K562 (cell line): Measurements from ENCODE around the gene BBC3. TPM values are rescaled to one million over a fixed set of nuclear protein-coding genes. Genes with fewer than 3 reads are reported as not detected.
A peak's percentile ranks its signal among the peaks of the same experiment; 100 is the strongest.

Experiments
- ADNP ChIP-seq: fragments of 200-800 bp; sonication (Bioruptor generic); IDR thresholded peaks from 2 replicates; pipeline ENCODE4 v1.6.1; 2016; ENCODE audit warnings: missing genetic modification characterization, missing compliant biosample characterization
- CC2D1A ChIP-seq: fragments of 450-650 bp; IDR thresholded peaks from 2 replicates; pipeline ENCODE4 v1.6.1; 2017; ENCODE audit warnings: mild to moderate bottlenecking
- CHD4 ChIP-seq: fragments of 200-600 bp; sonication (generic); IDR thresholded peaks from 3 replicates; pipeline ENCODE4 v1.6.1; 2012; ENCODE audit warnings: low read depth, mild to moderate bottlenecking, mixed read lengths, low read length, inconsistent platforms; ENCODE audit not compliant: insufficient read depth, insufficient replicate concordance, poor library complexity, severe bottlenecking
- DPF2 ChIP-seq: fragments of 450-650 bp; IDR thresholded peaks from 2 replicates; pipeline ENCODE4 v1.6.1; 2016
- NFYB ChIP-seq: IDR thresholded peaks from 2 replicates; pipeline ENCODE4 v1.6.1; 2011; ENCODE audit warnings: mild to moderate bottlenecking, moderate library complexity; ENCODE audit not compliant: insufficient read length; ENCODE audit errors: extremely low read depth
- PRMT5 ChIP-seq: sonication (generic); formaldehyde crosslinking; IDR thresholded peaks from 2 replicates; pipeline ENCODE4 v1.5.0; 2020; ENCODE audit warnings: missing genetic modification reagents
- ZNF239 ChIP-seq: fragments of 250-450 bp; sonication (Bioruptor Pico); IDR thresholded peaks from 2 replicates; pipeline ENCODE4 v1.4.0; 2020; ENCODE audit warnings: mild to moderate bottlenecking
- polyA plus RNA-seq, 8 experiments: library from polyadenylated mRNA; depleted of rRNA in 4 of 8; stranded (reverse) in 5 of 8; unstranded in 3 of 8; fragments of >200 nt; fragmentation: Nextera tagmentation in 2 of 8; fragmentation: Illumina TruSeq in 1 of 8; extraction: Ambion mirVana in 2 of 8; extraction: Trizol in 1 of 8; gene quantifications; 2 replicates each; pipeline versions ENCODE4 v1.2.1 to v1.2.3, GENCODE V29; 2011 to 2014; ENCODE audit warnings: inconsistent platforms in 1 of 8, missing spikeins in 1 of 8
- total RNA-seq, 7 experiments: library from RNA; depleted of rRNA in 6 of 7; stranded (reverse); fragments of >200 nt in 6 of 7; fragmentation: Illumina TruSeq in 2 of 7; extraction: Trizol in 2 of 7; gene quantifications; 2 replicates each; pipeline versions ENCODE4 v1.2.1 to v1.2.3, GENCODE V29; 2011 to 2021; ENCODE audit warnings: low replicate concordance in 1 of 7
- TF ChIP-seq, protein P1 (sequence below), 2 experiments: fragments of 450-650 bp in 1 of 2; sonication (generic) in 1 of 2; formaldehyde crosslinking in 1 of 2; IDR thresholded peaks; 2 replicates each; pipeline versions ENCODE4 v1.7.1 to v1.9.0; 2016 to 2022; ENCODE audit warnings: inconsistent platforms in 1 of 2, mild to moderate bottlenecking in 1 of 2, missing genetic modification reagents in 1 of 2
- TF ChIP-seq, protein P2 (sequence below), 3 experiments: IDR thresholded peaks in 2 of 3; conservative IDR thresholded peaks in 1 of 3; 2 replicates each; pipeline ENCODE4 v1.5.1; 2011 to 2012; ENCODE audit warnings: low read length in 3 of 3, mild to moderate bottlenecking in 3 of 3, control low read depth in 2 of 3, improper control_type of control experiment in 1 of 3, inconsistent platforms in 1 of 3, low read depth in 1 of 3, mixed read lengths in 1 of 3, moderate library complexity in 1 of 3; ENCODE audit not compliant: insufficient read depth in 2 of 3
- TF ChIP-seq, protein P3 (sequence below): IDR thresholded peaks from 3 replicates; pipeline ENCODE4 v1.6.1; 2011; ENCODE audit warnings: borderline replicate concordance, mild to moderate bottlenecking; ENCODE audit not compliant: insufficient read length, insufficient read depth
- TF ChIP-seq, protein P4 (sequence below): sonication (generic); formaldehyde crosslinking; IDR thresholded peaks from 2 replicates; pipeline ENCODE4 v1.8.0; 2022; ENCODE audit warnings: missing genetic modification reagents, mild to moderate bottlenecking, borderline replicate concordance

BBC3 gene
- total and polyA plus RNA-seq, 9 of the 15 experiments (the other 6 are each of a cell fraction or from before 2014, with no cell fraction given): 0.15 to 30.7 (median 4.8) TPM

DNA sequence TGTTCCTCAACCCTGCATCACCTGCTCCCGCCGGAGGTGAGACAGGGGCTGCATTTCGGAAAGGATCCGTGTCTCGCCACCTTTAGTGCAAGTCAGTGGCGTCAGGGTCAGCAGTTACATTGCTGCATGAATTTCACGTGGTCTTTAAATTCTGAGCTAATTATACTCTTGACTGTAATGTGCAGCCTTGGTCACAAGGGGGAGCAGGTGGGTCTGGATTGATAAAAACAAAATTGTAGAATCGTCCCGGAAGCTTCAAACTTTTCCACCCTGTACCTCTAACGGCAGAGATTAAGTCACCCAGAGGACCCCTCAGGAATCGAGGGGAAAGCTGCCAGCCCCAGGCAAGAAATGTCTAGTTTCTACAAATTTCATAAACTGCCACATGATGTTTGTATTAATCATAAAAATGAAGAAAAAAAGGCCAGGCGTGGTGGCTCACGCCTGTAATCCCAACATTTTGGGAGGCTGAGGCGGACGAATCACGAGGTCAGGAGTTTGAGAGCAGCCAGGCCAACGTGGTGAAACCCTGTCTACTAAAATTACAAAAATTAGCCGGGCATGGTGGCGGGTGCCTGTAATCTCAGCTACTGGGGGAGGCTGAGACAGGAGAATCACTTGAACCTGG lies 20.2 kb downstream of the BBC3 start (continued):
- TF ChIP-seq, protein P1, sequence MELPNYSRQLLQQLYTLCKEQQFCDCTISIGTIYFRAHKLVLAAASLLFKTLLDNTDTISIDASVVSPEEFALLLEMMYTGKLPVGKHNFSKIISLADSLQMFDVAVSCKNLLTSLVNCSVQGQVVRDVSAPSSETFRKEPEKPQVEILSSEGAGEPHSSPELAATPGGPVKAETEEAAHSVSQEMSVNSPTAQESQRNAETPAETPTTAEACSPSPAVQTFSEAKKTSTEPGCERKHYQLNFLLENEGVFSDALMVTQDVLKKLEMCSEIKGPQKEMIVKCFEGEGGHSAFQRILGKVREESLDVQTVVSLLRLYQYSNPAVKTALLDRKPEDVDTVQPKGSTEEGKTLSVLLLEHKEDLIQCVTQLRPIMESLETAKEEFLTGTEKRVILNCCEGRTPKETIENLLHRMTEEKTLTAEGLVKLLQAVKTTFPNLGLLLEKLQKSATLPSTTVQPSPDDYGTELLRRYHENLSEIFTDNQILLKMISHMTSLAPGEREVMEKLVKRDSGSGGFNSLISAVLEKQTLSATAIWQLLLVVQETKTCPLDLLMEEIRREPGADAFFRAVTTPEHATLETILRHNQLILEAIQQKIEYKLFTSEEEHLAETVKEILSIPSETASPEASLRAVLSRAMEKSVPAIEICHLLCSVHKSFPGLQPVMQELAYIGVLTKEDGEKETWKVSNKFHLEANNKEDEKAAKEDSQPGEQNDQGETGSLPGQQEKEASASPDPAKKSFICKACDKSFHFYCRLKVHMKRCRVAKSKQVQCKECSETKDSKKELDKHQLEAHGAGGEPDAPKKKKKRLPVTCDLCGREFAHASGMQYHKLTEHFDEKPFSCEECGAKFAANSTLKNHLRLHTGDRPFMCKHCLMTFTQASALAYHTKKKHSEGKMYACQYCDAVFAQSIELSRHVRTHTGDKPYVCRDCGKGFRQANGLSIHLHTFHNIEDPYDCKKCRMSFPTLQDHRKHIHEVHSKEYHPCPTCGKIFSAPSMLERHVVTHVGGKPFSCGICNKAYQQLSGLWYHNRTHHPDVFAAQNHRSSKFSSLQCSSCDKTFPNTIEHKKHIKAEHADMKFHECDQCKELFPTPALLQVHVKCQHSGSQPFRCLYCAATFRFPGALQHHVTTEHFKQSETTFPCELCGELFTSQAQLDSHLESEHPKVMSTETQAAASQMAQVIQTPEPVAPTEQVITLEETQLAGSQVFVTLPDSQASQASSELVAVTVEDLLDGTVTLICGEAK (IDR thresholded peaks at IDR 0.05): 0 out of 2 replicates have a peak, but pooled peaks have one; percentile 27
- TF ChIP-seq, protein P1 (CRISPR knock-in tag; IDR thresholded peaks at IDR 0.05): no peak
- peak; percentile 41; the same call in 1 of the 2 replicates for TF ChIP-seq CC2D1A
- TF ChIP-seq, protein P2, sequence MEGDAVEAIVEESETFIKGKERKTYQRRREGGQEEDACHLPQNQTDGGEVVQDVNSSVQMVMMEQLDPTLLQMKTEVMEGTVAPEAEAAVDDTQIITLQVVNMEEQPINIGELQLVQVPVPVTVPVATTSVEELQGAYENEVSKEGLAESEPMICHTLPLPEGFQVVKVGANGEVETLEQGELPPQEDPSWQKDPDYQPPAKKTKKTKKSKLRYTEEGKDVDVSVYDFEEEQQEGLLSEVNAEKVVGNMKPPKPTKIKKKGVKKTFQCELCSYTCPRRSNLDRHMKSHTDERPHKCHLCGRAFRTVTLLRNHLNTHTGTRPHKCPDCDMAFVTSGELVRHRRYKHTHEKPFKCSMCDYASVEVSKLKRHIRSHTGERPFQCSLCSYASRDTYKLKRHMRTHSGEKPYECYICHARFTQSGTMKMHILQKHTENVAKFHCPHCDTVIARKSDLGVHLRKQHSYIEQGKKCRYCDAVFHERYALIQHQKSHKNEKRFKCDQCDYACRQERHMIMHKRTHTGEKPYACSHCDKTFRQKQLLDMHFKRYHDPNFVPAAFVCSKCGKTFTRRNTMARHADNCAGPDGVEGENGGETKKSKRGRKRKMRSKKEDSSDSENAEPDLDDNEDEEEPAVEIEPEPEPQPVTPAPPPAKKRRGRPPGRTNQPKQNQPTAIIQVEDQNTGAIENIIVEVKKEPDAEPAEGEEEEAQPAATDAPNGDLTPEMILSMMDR (IDR thresholded peaks at IDR 0.05 in 2 of 3, conservative IDR thresholded peaks at IDR 0.05 in 1 of 3; ENCODE audit: insufficient read depth in 2 of 3, low read depth in 1 of 3, low read length in 3 of 3): peak; percentile 83 to 92 (median 85)
- no peak for TF ChIP-seq ADNP (tag)
- TF ChIP-seq ZNF239: peak; percentile 68; the same call in 1 of the 2 replicates
- peak; percentile 38; the same call in 1 of the 2 replicates for TF ChIP-seq DPF2
- TF ChIP-seq, protein P3, sequence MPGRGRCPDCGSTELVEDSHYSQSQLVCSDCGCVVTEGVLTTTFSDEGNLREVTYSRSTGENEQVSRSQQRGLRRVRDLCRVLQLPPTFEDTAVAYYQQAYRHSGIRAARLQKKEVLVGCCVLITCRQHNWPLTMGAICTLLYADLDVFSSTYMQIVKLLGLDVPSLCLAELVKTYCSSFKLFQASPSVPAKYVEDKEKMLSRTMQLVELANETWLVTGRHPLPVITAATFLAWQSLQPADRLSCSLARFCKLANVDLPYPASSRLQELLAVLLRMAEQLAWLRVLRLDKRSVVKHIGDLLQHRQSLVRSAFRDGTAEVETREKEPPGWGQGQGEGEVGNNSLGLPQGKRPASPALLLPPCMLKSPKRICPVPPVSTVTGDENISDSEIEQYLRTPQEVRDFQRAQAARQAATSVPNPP: no peak
- TF ChIP-seq NFYB: no peak
- TF ChIP-seq, protein P4, sequence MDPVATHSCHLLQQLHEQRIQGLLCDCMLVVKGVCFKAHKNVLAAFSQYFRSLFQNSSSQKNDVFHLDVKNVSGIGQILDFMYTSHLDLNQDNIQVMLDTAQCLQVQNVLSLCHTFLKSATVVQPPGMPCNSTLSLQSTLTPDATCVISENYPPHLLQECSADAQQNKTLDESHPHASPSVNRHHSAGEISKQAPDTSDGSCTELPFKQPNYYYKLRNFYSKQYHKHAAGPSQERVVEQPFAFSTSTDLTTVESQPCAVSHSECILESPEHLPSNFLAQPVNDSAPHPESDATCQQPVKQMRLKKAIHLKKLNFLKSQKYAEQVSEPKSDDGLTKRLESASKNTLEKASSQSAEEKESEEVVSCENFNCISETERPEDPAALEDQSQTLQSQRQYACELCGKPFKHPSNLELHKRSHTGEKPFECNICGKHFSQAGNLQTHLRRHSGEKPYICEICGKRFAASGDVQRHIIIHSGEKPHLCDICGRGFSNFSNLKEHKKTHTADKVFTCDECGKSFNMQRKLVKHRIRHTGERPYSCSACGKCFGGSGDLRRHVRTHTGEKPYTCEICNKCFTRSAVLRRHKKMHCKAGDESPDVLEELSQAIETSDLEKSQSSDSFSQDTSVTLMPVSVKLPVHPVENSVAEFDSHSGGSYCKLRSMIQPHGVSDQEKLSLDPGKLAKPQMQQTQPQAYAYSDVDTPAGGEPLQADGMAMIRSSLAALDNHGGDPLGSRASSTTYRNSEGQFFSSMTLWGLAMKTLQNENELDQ (CRISPR knock-in tag): no peak
- no peak for TF ChIP-seq CHD4
- no peak for TF ChIP-seq PRMT5 (CRISPR knock-in tag)
